Astrocyte (in vitro differentiated cells and primary cell): Measurements from ENCODE around the gene PISD.

Source experiments
- EZH2 ChIP-seq: IDR thresholded peaks from 2 replicates; pipeline ENCODE4 v1.6.1; 2012; ENCODE audit warnings: mild to moderate bottlenecking, low read length, inconsistent platforms; ENCODE audit not compliant: insufficient read depth
- TF ChIP-seq, protein P1 (sequence below): IDR thresholded peaks from 2 replicates; pipeline ENCODE4 v1.5.1; 2011; ENCODE audit warnings: low read depth, mild to moderate bottlenecking, inconsistent platforms, low read length, moderate library complexity; ENCODE audit not compliant: insufficient read depth

- TF ChIP-seq, protein P1, sequence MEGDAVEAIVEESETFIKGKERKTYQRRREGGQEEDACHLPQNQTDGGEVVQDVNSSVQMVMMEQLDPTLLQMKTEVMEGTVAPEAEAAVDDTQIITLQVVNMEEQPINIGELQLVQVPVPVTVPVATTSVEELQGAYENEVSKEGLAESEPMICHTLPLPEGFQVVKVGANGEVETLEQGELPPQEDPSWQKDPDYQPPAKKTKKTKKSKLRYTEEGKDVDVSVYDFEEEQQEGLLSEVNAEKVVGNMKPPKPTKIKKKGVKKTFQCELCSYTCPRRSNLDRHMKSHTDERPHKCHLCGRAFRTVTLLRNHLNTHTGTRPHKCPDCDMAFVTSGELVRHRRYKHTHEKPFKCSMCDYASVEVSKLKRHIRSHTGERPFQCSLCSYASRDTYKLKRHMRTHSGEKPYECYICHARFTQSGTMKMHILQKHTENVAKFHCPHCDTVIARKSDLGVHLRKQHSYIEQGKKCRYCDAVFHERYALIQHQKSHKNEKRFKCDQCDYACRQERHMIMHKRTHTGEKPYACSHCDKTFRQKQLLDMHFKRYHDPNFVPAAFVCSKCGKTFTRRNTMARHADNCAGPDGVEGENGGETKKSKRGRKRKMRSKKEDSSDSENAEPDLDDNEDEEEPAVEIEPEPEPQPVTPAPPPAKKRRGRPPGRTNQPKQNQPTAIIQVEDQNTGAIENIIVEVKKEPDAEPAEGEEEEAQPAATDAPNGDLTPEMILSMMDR, result no peak
- no peak for TF ChIP-seq EZH2
These were observed 76.7 kb downstream of the PISD start for GRCh38 chr22:31585161-31585859.
